Endothelial cell of umbilical vein (primary cell): ENCODE data around the gene FRMD4A. TPM values are rescaled to one million over a fixed set of nuclear protein-coding genes. Genes with fewer than 3 reads are reported as not detected.
"Not testable (repeated sequence)": the region's sequence is repeated elsewhere in the genome, so short reads cannot be mapped to it uniquely, and the experiment has no call there.

Experiments
- BruUV-seq: library from RNA; stranded (reverse); fragments of 400-500 nt; replicated peaks from 2 replicates; lab custom pipeline; 2021; lab: Mats Ljungman, UMichigan
- CTCF ChIA-PET: fragments of 300-600, 350-600 bp; sonication (Branson Sonifier 250); formaldehyde crosslinking; loops from one replicate; lab custom pipeline; 2021; ENCODE audit warnings: antibody characterized with exemption, inconsistent platforms; lab: Charles Lee
- POLR2A ChIA-PET: fragments of 300-600, 350-600 bp; sonication (Branson Sonifier 250); formaldehyde crosslinking; loops from one replicate; lab custom pipeline; 2021; ENCODE audit warnings: antibody characterized with exemption, inconsistent platforms; lab: Charles Lee
- DNase-seq: peaks from one replicate; pipeline ENCODE4 v3.0.0-alpha.2; 2011; ENCODE audit warnings: low read depth, low spot score
- FAIRE-seq: peaks from 2 replicates; lab custom pipeline; 2011; peaks lifted over from hg19 to GRCh38; lab: Jason Lieb, UNC
- H2AFZ ChIP-seq: 2 replicates; pipeline ENCODE4 v1.6.0; 2012; ENCODE audit warnings: low read depth, low read length, control low read depth, inconsistent platforms
- H3K27ac ChIP-seq: 2 replicates; pipeline ENCODE4 v1.5.1; 2011; ENCODE audit warnings: low read depth, mild to moderate bottlenecking, control low read depth, low read length, moderate library complexity; ENCODE audit not compliant: insufficient read depth
- H3K27me3 ChIP-seq, 2 experiments: 2 replicates each; pipeline versions ENCODE4 v1.6.0 to v1.6.1; 2011; ENCODE audit warnings: low read length in 2 of 2, mixed read lengths in 1 of 2; ENCODE audit not compliant: control insufficient read depth in 2 of 2, insufficient read depth in 2 of 2
- H3K36me3 ChIP-seq, 2 experiments: 2 replicates in 1 of 2; 3 replicates in 1 of 2; pipeline ENCODE4 v1.5.1; 2011; ENCODE audit warnings: low read length in 2 of 2, mild to moderate bottlenecking in 1 of 2, moderate library complexity in 1 of 2; ENCODE audit not compliant: control insufficient read depth in 2 of 2, insufficient read depth in 2 of 2; ENCODE audit errors: extremely low read depth in 1 of 2
- H3K4me1 ChIP-seq: 3 replicates; pipeline ENCODE4 v1.5.1; 2011; ENCODE audit warnings: mild to moderate bottlenecking, low read length; ENCODE audit not compliant: control insufficient read depth, insufficient read depth; ENCODE audit errors: extremely low read depth
- H3K4me2 ChIP-seq: 2 replicates; pipeline ENCODE4 v1.6.1; 2011; ENCODE audit warnings: low read length, control low read depth, mixed read lengths; ENCODE audit not compliant: insufficient read depth
- H3K4me3 ChIP-seq, 3 experiments: fragments of 200-600 bp in 1 of 3; sonication (generic), shearing (Covaris generic) in 1 of 3; replicated peaks in 1 of 3; 2 replicates each; pipeline ENCODE4 v1.5.1; 2011 to 2016; ENCODE audit warnings: control low read depth in 3 of 3, low read length in 3 of 3, mild to moderate bottlenecking in 2 of 3, inconsistent platforms in 1 of 3, low read depth in 1 of 3, moderate library complexity in 1 of 3; ENCODE audit not compliant: insufficient read depth in 1 of 3
- H3K79me2 ChIP-seq: 2 replicates; pipeline ENCODE4 v1.6.0; 2012; ENCODE audit warnings: low read length, inconsistent platforms; ENCODE audit not compliant: control insufficient read depth, insufficient read depth
- H3K9ac ChIP-seq: replicated peaks from 2 replicates; pipeline ENCODE3; 2011; ENCODE audit warnings: low read length, control low read depth; ENCODE audit not compliant: insufficient read depth; ENCODE audit errors: extremely low read depth
- H3K9me1 ChIP-seq: replicated peaks from 3 replicates; pipeline ENCODE4 v1.6.0; 2011; ENCODE audit warnings: mild to moderate bottlenecking, low read length; ENCODE audit not compliant: control insufficient read depth, insufficient read depth; ENCODE audit errors: extremely low read depth
- H3K9me3 ChIP-seq: replicated peaks from 2 replicates; pipeline ENCODE4 v1.5.1; 2012; ENCODE audit warnings: low read length, inconsistent platforms; ENCODE audit not compliant: control insufficient read depth, insufficient read depth
- H4K20me1 ChIP-seq: replicated peaks from 2 replicates; pipeline ENCODE3; 2011; ENCODE audit warnings: mild to moderate bottlenecking, low read length; ENCODE audit not compliant: control insufficient read depth, insufficient read depth; ENCODE audit errors: extremely low read depth
- CTCF ChIP-seq, 2 donors: IDR thresholded peaks; 1 replicate in 1 of 2; 2 replicates in 1 of 2; pipeline ENCODE4 v1.5.1; 2011; ENCODE audit warnings: low read length in 2 of 2, mild to moderate bottlenecking in 2 of 2, moderate library complexity in 2 of 2, control low read depth in 1 of 2, inconsistent platforms in 1 of 2, low read depth in 1 of 2; ENCODE audit not compliant: insufficient read depth in 1 of 2; ENCODE audit errors: extremely low read depth in 1 of 2
- EZH2 ChIP-seq: IDR thresholded peaks from 2 replicates; pipeline ENCODE4 v1.6.1; 2012; ENCODE audit warnings: borderline replicate concordance, low read depth, mild to moderate bottlenecking, moderate library complexity, low read length, inconsistent platforms; ENCODE audit not compliant: severe bottlenecking
- FOS ChIP-seq: IDR thresholded peaks from 2 replicates; pipeline ENCODE4 v1.6.1; 2011; ENCODE audit warnings: mild to moderate bottlenecking, low read length, moderate library complexity, borderline replicate concordance; ENCODE audit not compliant: insufficient read depth
- GATA2 ChIP-seq: IDR thresholded peaks from 2 replicates; pipeline ENCODE4 v1.7.0; 2011; ENCODE audit warnings: low read depth, mild to moderate bottlenecking, moderate library complexity, mixed read lengths, low read length; ENCODE audit not compliant: insufficient read length, insufficient read depth
- JUN ChIP-seq: IDR thresholded peaks from 2 replicates; pipeline ENCODE4 v1.6.1; 2011; ENCODE audit warnings: borderline replicate concordance, low read depth; ENCODE audit not compliant: insufficient read length, insufficient read depth
- MYC ChIP-seq: IDR thresholded peaks from one replicate; pipeline ENCODE4 v1.6.1; 2011; ENCODE audit warnings: mild to moderate bottlenecking, low read depth, low read length
- POLR2A ChIP-seq: IDR thresholded peaks from 2 replicates; pipeline ENCODE4 v1.6.1; 2012; ENCODE audit warnings: low read depth, mild to moderate bottlenecking, control low read depth, low read length
- POLR2AphosphoS5 ChIP-seq: IDR thresholded peaks from 2 replicates; pipeline ENCODE4 v1.6.1; 2012; ENCODE audit warnings: low read depth, mild to moderate bottlenecking, control low read depth, low read length, moderate library complexity; ENCODE audit not compliant: insufficient read depth
- dilution Hi-C: fragments of 300-500 bp; cut with MboI; formaldehyde crosslinking; loops from one replicate; pipeline ENCODE4 v1.15.0; 2019; ENCODE audit warnings: low sequenced_read_pairs; ENCODE audit not compliant: extremely low pct_ligation_motif_present
- intact Hi-C: fragments of 100-400 bp; cut with micrococcal nuclease; formaldehyde crosslinking; loops from one replicate; pipeline ENCODE4 v1.10.0; 2022
- polyA plus RNA-seq, 4 experiments: library from polyadenylated mRNA; depleted of rRNA in 3 of 4; stranded (reverse) in 3 of 4; unstranded in 1 of 4; fragments of >200 nt; gene quantifications; 2 replicates each; pipeline versions ENCODE4 v1.2.1 to v1.2.3, GENCODE V29; 2011 to 2012; ENCODE audit warnings: missing spikeins in 1 of 4
- total RNA-seq: library from RNA; stranded (reverse); gene quantifications from 2 replicates; pipeline ENCODE4 v1.2.3, GENCODE V29; 2021
- TF ChIP-seq, protein P1 (sequence below): IDR thresholded peaks from 2 replicates; pipeline ENCODE4 v1.6.1; 2011; ENCODE audit not compliant: insufficient read depth, insufficient read length

The FRMD4A gene
- total and polyA plus RNA-seq, 2 donors (not counting 3 experiments of a cell fraction or from before 2014, with no cell fraction given) = 123 to 148 TPM

GRCh38 chr10:13829790-13830189 is 500.9 kb downstream of the FRMD4A start:
- no peak for FAIRE-seq
- CTCF ChIA-PET = interaction anchor here (1.1 to 1.5 kb wide), 2 partner anchors 40 to 266 kb away, joined by 3 read pairs; no protein-coding TSS in a partner anchor

DNA sequence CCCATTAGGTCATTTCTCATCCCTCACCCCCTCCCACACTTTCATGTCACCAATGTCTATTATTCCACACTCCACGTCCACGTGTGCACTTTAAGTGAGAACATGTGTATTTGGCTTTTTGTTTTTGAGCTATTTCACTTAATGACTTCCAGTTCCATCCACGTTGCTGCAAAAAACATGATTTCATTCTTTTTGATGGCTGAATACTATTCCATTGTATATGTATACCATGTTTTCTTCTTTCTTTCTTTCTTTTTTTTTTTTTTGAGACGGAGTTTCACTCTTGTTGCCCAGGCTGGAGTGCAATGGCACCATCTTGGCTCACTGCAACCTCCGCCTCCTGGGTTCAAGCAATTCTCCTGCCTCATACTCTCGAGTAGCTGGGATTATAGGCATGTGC is 502.4 kb downstream of the FRMD4A start:
- H4K20me1 ChIP-seq, H3K9me1 ChIP-seq, FAIRE-seq, CTCF ChIA-PET, BruUV-seq, H3K27me3 ChIP-seq, DNase-seq, H3K27ac ChIP-seq, H3K4me3 ChIP-seq, H2AFZ ChIP-seq, intact Hi-C loops, dilution Hi-C loops, H3K9ac ChIP-seq, H3K36me3 ChIP-seq, POLR2A ChIA-PET, H3K4me2 ChIP-seq, H3K9me3 ChIP-seq: not testable (repeated sequence)
- Histone ChIP-seq H3K4me1 (peaks cover 16% of the 10 kb centered on the region), H3K79me2 (peaks cover 98% of the 10 kb centered on the region)

More at GRCh38 chr10:13829790-13830189, 500.9 kb downstream of the FRMD4A start:
- POLR2A ChIA-PET = no interaction called here
- H3K36me3 ChIP-seq = peaks cover 0 to 2% of the 10 kb centered on the region in 2 experiments
- H3K9ac ChIP-seq = no peak overlapping the region
- no peak overlapping the region for H3K4me3 ChIP-seq
- H3K9me1 ChIP-seq = no peaks in the 10 kb centered on the region
- no peak overlapping the region for H2AFZ ChIP-seq
- DNase-seq = no peak
- peaks cover 26% of the 10 kb centered on the region for H3K4me1 ChIP-seq
- no peaks in the 10 kb centered on the region for H3K9me3 ChIP-seq
- no peak overlapping the region for H3K4me2 ChIP-seq
- H3K27me3 ChIP-seq = no peaks in the 10 kb centered on the region
- H4K20me1 ChIP-seq = no peaks in the 10 kb centered on the region
- no peak overlapping the region for H3K27ac ChIP-seq
- intact Hi-C loops (loop anchor here (5.0 kb wide), 1 partner anchor 118 kb away; no protein-coding TSS in a partner anchor), dilution Hi-C loops (no loop called here)
- no peak for TF ChIP-seq JUN
- no peak for TF ChIP-seq CTCF (IDR thresholded peaks at IDR 0.05; ENCODE audit: extremely low read depth in 1 of 2, insufficient read depth in 1 of 2, low read depth in 1 of 2, low read length in 2 of 2)
- no peak for TF ChIP-seq POLR2AphosphoS5
- TF ChIP-seq FOS = no peak
- TF ChIP-seq MYC = no peak
- no peak for TF ChIP-seq GATA2
- TF ChIP-seq EZH2 = no peak
- TF ChIP-seq, protein P1, sequence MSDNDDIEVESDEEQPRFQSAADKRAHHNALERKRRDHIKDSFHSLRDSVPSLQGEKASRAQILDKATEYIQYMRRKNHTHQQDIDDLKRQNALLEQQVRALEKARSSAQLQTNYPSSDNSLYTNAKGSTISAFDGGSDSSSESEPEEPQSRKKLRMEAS = no peak
- no peak for TF ChIP-seq POLR2A
- BruUV-seq = no TSS peak
- H3K79me2 ChIP-seq = peaks cover 99% of the 10 kb centered on the region
